SK-N-SH (cell line): Measurements from ENCODE around the gene CENPX.

Source experiments
- CTCF ChIP-seq: fragments of 200-600 bp; sonication (generic); IDR thresholded peaks from 2 replicates; pipeline ENCODE4 v1.6.1; 2017; ENCODE audit warnings: antibody characterized with exemption, mild to moderate bottlenecking, moderate library complexity
- ELF1 ChIP-seq: IDR thresholded peaks from 2 replicates; pipeline ENCODE4 v1.4.0; 2012
- EP300 ChIP-seq, 2 experiments: IDR thresholded peaks; 2 replicates each; pipeline versions ENCODE4 v1.4.0 to v1.6.1; 2012; ENCODE audit warnings: borderline replicate concordance in 1 of 2, low read depth in 1 of 2, low read length in 1 of 2
- EZH2phosphoT487 ChIP-seq: fragments of 200-600 bp; sonication (generic); IDR thresholded peaks from 2 replicates; pipeline ENCODE4 v1.6.1; 2017; ENCODE audit warnings: low read depth, mixed run types, mild to moderate bottlenecking, antibody characterized with exemption, moderate library complexity, borderline replicate concordance
- POLR2AphosphoS5 ChIP-seq: IDR thresholded peaks from 2 replicates; pipeline ENCODE4 v1.6.1; 2012; ENCODE audit warnings: low read depth, low read length
- RAD21 ChIP-seq: IDR thresholded peaks from 2 replicates; pipeline ENCODE4 v1.6.1; 2012; ENCODE audit warnings: mild to moderate bottlenecking, low read length
- REST ChIP-seq: IDR thresholded peaks from 2 replicates; pipeline ENCODE4 v1.6.1; 2012; ENCODE audit warnings: mild to moderate bottlenecking, low read depth, low read length, moderate library complexity
- RFX5 ChIP-seq: IDR thresholded peaks from 2 replicates; pipeline ENCODE4 v1.6.1; 2012; ENCODE audit warnings: mild to moderate bottlenecking, improper control_type of control experiment, low read length
- SIN3A ChIP-seq: IDR thresholded peaks from 2 replicates; pipeline ENCODE4 v1.6.1; 2012; ENCODE audit warnings: low read depth, mild to moderate bottlenecking, low read length, moderate library complexity, borderline replicate concordance
- SMC3 ChIP-seq: IDR thresholded peaks from 2 replicates; pipeline ENCODE4 v1.6.1; 2012; ENCODE audit warnings: low read depth, low read length, improper control_type of control experiment

- TF ChIP-seq SIN3A (no peak), RFX5 (no peak), CTCF (no peak), RAD21 (no peak), EP300 (IDR thresholded peaks at IDR 0.05; ENCODE audit: borderline replicate concordance in 1 of 2, low read depth in 1 of 2, low read length in 1 of 2) (no peak), SMC3 (no peak), REST (no peak), ELF1 (no peak), POLR2AphosphoS5 (no peak), EZH2phosphoT487 (no peak)
Observed at GRCh38 chr17:82041144-82041814, 18.6 kb upstream of the CENPX start.
